Astrocyte of the cerebellum (primary cell): ENCODE data around the gene SKAP1.

Source experiments
- DNase-seq: peaks from one replicate; pipeline ENCODE4 v3.0.0-alpha.2; 2011; ENCODE audit warnings: low read depth
- H3K4me3 ChIP-seq: 2 replicates; pipeline ENCODE4 v1.5.1; 2011; ENCODE audit warnings: mild to moderate bottlenecking, low read depth, low read length, moderate library complexity
- in situ Hi-C: cut with HindIII; loops from 2 replicates; pipeline ENCODE4 v1.10.0; 2017; ENCODE audit warnings: low sequenced_read_pairs
- TF ChIP-seq, protein P1 (sequence below): IDR thresholded peaks from 2 replicates; pipeline ENCODE4 v1.5.1; 2012; ENCODE audit warnings: low read length, low read depth, moderate library complexity, mild to moderate bottlenecking; ENCODE audit errors: missing control alignments

Gene SKAP1

DNA sequence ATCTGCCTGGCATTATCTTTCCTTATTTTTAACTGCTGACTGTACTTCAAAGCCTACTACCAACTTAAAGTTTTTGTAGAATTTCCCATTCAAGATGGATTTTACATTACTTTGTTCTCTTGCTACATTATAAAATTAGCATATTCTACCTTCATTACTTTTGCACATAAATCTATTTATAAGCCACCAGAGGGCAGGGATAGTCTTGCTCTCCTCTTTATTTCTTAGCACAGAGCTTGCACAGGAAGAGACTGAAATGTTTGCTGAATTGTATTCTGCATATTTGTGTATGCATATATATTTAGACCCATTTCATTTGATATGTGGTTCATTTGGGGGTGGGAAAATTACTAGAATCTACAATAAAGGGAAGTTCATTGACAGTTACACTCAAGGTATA, 108.0 kb downstream of the SKAP1 start:
- peak; percentile 4 for DNase-seq
- TF ChIP-seq, protein P1, sequence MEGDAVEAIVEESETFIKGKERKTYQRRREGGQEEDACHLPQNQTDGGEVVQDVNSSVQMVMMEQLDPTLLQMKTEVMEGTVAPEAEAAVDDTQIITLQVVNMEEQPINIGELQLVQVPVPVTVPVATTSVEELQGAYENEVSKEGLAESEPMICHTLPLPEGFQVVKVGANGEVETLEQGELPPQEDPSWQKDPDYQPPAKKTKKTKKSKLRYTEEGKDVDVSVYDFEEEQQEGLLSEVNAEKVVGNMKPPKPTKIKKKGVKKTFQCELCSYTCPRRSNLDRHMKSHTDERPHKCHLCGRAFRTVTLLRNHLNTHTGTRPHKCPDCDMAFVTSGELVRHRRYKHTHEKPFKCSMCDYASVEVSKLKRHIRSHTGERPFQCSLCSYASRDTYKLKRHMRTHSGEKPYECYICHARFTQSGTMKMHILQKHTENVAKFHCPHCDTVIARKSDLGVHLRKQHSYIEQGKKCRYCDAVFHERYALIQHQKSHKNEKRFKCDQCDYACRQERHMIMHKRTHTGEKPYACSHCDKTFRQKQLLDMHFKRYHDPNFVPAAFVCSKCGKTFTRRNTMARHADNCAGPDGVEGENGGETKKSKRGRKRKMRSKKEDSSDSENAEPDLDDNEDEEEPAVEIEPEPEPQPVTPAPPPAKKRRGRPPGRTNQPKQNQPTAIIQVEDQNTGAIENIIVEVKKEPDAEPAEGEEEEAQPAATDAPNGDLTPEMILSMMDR: peak; percentile 24

DNA sequence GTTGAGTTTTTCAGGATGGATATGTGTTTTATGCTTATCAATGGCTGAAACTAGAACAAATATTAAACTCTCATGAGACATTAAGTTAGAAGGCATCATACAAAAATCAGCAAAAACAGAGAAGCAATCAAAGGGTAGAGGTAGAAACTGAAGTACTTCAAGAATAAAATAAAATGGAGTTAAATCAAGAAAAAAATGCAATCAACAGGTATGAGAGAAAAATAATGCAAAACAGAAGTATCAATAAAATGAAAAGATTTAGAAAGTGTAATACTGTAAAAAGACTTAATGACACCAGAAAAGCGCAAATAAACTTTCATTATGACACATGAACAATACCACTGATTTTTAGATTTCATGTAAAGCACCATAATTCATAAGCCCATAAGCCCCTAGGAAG, 112.3 kb downstream of the SKAP1 start:
- TF ChIP-seq, protein P1: no peak
- no peak overlapping the region for H3K4me3 ChIP-seq
- in situ Hi-C loops: no loop called here
- DNase-seq: no peak

More for the DNA sequence above, 108.0 kb downstream of the SKAP1 start:
- no peak overlapping the region for H3K4me3 ChIP-seq
- in situ Hi-C loops: no loop called here

DNA sequence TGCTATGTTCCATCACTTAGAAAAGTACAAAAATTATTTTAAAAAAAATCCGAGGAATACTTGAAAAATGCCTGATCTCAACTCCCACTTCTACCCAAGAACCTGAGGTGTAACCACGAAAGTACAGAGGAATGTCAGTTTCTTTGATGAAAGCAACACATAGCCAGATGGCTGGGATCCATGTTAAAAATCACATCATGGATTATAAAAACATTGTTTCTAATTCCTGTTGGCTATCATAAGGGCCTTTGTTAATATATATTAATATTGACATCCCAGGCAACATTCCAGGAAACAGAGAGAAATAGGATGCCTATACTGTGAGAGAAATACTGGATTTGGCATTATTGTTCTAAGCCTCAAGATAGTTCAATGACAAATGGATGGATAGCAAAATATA, 115.3 kb downstream of the SKAP1 start:
- in situ Hi-C loops: no loop called here
- DNase-seq: no peak
- TF ChIP-seq, protein P1: no peak
- no peak overlapping the region for H3K4me3 ChIP-seq

DNA sequence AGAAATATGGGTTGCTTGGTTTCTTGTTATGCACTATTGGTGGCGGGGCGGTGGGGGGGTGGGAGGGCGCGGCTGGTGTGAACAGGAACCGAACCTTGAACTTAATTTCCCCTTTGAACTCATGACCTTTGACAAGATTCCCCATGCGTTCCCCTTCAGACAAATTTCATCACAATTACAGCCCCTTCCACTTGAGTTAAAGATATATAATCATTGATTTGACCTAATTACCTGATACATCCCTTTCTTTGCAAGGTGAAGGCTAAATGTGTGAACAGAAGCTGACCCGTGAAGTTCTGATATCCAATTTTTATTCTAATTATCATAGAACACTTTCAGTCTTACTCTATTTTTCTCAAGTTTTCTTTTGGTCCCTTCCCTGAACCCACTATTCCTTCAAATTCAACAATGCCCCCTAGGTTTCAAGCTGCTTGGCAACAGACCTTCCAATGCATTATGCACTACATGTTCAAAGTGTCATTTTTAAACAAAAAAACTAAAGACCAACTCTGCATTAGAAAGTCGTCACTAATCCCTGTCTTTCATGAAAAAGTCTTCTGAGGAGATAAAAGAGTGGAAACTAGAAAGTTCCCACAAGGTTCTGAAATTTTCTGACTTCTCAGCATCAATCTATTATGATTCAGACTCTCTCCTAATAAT, 116.8 kb downstream of the SKAP1 start:
- in situ Hi-C loops: no loop called here
- no peak for DNase-seq
- no peak overlapping the region for H3K4me3 ChIP-seq
- TF ChIP-seq, protein P1: no peak

DNA sequence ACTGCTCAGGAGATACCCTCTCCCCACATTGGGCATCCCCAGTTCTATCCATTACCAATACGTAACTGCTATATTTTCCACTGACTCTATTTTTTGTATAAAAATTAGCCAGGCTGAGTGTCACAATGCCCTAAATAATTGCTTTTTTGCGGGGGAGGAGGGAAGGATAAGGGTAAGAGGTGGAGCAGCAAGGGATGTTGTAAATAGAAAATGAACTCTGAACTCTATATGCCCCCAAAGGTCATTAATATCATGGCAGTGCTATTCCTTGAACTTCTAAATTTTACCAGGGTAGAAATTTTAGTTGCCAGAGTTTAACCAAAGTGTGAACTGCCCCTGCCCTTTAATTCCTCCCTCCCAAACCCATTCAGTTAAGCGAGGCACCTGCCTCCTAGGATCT, 118.7 kb downstream of the SKAP1 start:
- DNase-seq: no peak
- H3K4me3 ChIP-seq: no peak overlapping the region
- in situ Hi-C loops: no loop called here
- TF ChIP-seq, protein P1: no peak

DNA sequence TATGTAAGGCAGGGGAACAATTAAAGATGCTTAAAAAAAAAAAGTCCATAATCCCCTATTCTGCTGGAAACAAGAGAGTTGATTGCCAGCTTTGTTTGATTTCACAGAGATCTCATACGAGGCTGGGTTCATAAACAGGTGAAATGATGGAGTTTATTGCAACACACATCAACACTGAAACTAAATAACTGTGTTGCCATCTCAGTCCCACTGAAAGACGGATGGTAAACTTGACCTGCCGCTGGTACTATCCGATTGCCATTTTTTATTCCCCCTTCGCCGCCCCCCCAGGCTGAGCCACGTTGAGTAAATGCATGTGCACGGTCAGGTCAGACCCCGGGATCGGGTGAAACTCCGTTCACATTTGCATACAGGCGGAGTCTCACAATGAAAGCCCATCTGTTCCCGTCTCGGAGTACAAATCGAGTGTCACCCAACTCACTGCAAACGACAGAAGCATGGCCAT, 119.2 kb downstream of the SKAP1 start:
- TF ChIP-seq, protein P1: no peak
- no peak overlapping the region for H3K4me3 ChIP-seq
- no peak for DNase-seq
- in situ Hi-C loops: no loop called here
